ENCODE data around the gene ABO. TPM values are rescaled to one million over a fixed set of nuclear protein-coding genes. Genes with fewer than 3 reads are reported as not detected.
A peak's percentile ranks its signal among the peaks of the same experiment; 100 is the strongest.
"Not testable (repeated sequence)": the region's sequence is repeated elsewhere in the genome, so short reads cannot be mapped to it uniquely, and the experiment has no call there.

ABO gene
- total and polyA plus RNA-seq, 9 donors, result 16.0 to 27.7 (median 21.1) TPM

DNA sequence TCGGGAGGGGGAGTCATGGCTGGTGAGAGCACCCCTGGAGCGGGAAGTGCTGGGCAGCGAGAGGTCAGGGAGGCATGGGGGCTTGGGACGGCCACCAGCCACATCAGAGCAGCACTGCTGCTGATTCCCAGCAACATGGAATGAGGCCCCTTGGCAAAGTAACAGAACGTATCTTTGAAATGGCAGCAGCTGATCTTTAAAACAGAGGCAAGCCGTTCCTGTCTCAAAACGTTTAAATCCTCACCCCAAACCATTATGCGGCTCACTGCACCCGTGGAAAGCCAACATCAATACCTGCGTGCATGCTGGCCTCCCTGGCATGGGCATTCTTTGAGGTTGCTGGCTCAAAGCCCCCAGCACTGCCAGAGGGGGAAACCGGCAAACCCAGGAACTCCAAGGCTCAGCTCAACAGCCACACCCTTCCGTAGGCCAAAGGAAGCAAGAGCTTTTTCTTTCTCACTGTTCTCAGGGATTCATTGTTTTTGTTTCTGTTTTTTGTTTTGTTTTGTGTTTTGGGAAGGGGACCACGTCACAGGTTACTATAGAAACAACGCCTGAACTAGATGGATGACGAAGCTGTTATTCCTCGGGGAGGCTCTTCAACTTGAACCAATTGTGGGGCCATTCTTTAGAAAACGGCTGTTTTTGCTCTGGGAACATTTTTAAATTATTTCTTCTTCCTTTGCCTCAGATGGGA is 37.8 kb downstream of the ABO start:
- no peaks in the 10 kb centered on the region for H3K9me3 ChIP-seq
- no peaks in the 10 kb centered on the region for H3K36me3 ChIP-seq
- H3K27ac ChIP-seq, result peak overlapping the region; percentile 78 to 94
- H3K4me1 ChIP-seq (ENCODE audit: insufficient read depth), result peaks cover 12% of the 10 kb centered on the region
- no peaks in the 10 kb centered on the region for H3K27me3 ChIP-seq
- intact Hi-C loops (cut with DNase I), result loop anchor here in 3 of 4 donors (5.0 kb wide), 2 partner anchors 35 to 40 kb away; partner anchors contain the start of gene ABO (in 2 of the 3)
- TF ChIP-seq EP300 (IDR thresholded peaks at IDR 0.05) (no peak), POLR2A (IDR thresholded peaks at IDR 0.05) (no peak)
- TF ChIP-seq, protein P1, sequence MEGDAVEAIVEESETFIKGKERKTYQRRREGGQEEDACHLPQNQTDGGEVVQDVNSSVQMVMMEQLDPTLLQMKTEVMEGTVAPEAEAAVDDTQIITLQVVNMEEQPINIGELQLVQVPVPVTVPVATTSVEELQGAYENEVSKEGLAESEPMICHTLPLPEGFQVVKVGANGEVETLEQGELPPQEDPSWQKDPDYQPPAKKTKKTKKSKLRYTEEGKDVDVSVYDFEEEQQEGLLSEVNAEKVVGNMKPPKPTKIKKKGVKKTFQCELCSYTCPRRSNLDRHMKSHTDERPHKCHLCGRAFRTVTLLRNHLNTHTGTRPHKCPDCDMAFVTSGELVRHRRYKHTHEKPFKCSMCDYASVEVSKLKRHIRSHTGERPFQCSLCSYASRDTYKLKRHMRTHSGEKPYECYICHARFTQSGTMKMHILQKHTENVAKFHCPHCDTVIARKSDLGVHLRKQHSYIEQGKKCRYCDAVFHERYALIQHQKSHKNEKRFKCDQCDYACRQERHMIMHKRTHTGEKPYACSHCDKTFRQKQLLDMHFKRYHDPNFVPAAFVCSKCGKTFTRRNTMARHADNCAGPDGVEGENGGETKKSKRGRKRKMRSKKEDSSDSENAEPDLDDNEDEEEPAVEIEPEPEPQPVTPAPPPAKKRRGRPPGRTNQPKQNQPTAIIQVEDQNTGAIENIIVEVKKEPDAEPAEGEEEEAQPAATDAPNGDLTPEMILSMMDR (IDR thresholded peaks at IDR 0.05), result no peak
- 14 to 28% (median 17%) methylated on average over 17 of the region's 17 CpGs for WGBS, 3 donors
- no peak overlapping the region for H3K4me3 ChIP-seq
- peak in 4 of 5 donors; percentile 57 to 74 (median 67) for DNase-seq

DNA sequence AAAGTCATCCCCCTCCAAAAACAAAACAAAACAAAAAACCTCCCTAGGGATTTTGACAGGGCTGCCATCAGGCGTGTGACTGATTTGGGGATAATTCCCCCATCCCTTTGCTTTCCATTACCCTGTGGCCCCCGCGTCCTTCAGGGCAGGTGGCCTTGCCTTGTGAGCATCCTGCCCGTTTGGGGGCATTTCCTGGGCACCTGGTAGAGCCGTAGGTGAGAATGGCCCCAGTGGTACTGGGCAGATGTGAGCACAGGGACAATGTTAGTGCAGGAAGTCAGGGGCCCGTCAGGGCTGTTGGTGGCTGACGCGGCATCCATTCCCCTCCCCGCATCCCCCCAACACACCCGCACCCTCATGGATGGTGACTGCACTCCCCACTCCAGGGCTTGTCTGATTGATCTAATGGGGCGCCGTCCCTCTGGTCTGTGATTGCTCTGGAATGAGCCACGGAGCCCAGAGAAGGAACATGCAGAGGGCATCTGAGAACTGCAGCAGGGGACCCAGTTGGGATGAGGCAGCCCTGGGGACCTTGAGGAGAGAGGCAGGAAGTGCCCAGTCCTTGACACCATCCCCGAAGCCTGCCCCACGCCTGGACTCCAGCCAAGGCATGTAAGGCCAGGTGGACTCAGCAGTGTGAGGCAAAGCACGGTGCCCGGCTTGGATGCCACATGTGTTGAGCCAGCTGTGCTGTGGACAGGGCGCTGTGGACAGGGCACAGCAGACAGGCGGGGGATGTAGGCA is 38.5 kb downstream of the ABO start:
- intact Hi-C loops (cut with DNase I), result loop anchor here in 3 of 4 donors (5.0 kb wide), 2 partner anchors 36 to 41 kb away; partner anchors contain the start of gene ABO (in 2 of the 3)
- Histone ChIP-seq H3K4me1 (ENCODE audit: insufficient read depth) (peaks cover 12% of the 10 kb centered on the region), H3K27ac (peak overlapping the region; percentile 31 to 94)
- WGBS, 3 donors, result 64 to 76% (median 69%) methylated on average over 18 to 19 of the region's 19 CpGs
- not testable (repeated sequence) for H3K9me3 ChIP-seq, H3K4me3 ChIP-seq, H3K36me3 ChIP-seq, H3K27me3 ChIP-seq
- peak; percentile 57 to 78 (median 67) for DNase-seq

DNA sequence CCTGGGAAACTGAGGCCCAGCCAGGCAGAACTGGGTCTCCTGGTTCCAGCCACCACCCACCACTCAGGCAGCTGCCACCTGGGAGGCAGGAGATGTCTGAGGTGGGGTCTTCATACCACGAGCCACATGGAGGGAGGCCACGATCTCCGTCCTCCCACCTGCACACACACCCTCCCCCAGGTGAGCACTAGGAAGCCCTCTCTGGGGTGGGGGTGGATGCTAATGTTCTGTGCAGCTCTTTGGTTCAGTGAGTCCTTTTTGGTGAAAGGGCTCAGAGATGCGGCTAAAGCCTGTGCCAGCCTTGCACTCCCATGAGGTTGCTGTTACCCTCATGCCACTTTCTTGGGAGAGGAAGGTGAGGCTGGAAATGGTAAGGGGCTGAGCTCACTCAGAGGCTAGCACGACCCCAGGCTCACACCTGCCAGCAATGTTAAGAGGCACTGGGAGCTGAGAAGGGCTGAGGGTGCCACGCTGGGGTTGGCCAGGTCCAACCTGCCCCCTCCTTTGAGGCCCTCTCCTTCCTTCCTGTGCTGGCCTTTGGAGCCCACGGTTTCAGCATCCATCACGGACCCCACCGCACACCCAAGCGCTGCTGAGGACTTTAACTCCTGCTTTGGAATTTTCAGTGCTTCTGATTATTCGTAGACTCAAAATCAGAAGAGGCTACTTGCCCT is 39.3 kb downstream of the ABO start:
- intact Hi-C loops (cut with DNase I), result loop anchor here in 3 of 4 donors (5.0 kb wide), 2 partner anchors 37 to 42 kb away; partner anchors contain the start of gene ABO (in 2 of the 3)
- DNase-seq, result peak in 1 of 5 donors; percentile 34
- H3K27me3 ChIP-seq, result no peaks in the 10 kb centered on the region
- TF ChIP-seq, protein P1 (IDR thresholded peaks at IDR 0.05), result no peak
- TF ChIP-seq EP300 (IDR thresholded peaks at IDR 0.05) (no peak), POLR2A (IDR thresholded peaks at IDR 0.05) (no peak)
- peaks cover 12% of the 10 kb centered on the region for H3K4me1 ChIP-seq (ENCODE audit: insufficient read depth)
- no peak overlapping the region for H3K27ac ChIP-seq
- no peak overlapping the region for H3K4me3 ChIP-seq
- no peaks in the 10 kb centered on the region for H3K36me3 ChIP-seq
- 81 to 85% (median 84%) methylated on average over 11 of the region's 11 CpGs for WGBS, 3 donors
- H3K9me3 ChIP-seq, result no peaks in the 10 kb centered on the region

DNA sequence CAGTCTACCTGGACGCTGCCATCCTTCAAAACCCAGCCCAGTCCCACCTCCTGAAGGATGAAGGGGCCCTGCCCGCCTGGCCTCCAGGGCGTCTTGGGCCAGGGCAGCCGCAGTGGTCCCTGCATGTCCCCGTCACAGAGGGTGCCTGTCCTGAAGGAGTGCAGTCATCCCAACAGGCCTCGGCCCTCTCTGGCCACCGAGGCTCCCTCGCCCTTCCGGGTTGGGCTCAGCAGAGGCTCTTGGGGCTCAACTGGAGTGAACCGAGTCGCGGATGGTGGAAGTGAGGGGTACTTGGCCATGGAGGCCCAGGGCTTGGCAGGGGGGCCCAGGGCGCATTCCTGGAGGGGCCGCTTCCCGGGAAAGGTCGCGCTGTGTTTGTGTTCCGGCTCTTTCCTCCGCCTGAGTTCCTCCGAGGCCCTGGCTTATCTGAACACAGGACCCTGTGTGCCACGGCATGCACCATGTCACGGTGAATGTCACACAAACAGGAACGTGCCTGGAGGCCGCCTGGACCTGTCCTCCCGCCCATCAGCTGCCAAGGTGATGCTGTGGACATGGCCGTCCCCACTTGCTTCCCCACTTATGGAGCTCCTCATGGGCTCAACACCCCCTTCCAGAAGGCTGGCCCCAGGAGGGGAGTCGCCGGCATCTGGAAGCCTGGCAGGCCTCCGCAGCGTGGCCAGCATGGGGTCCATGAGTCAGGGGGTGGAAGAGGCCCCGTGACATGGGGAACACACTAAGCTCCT is 40.3 kb downstream of the ABO start:
- no peak overlapping the region for H3K4me3 ChIP-seq
- no peak overlapping the region for H3K27ac ChIP-seq
- DNase-seq, result no peak
- H3K27me3 ChIP-seq, result no peaks in the 10 kb centered on the region
- 94 to 97% (median 94%) methylated on average over 30 to 31 of the region's 31 CpGs for WGBS, 3 donors
- peaks cover 12% of the 10 kb centered on the region for H3K4me1 ChIP-seq (ENCODE audit: insufficient read depth)
- intact Hi-C loops (cut with DNase I), result loop anchor here in 3 of 4 donors (5.0 kb wide), 2 partner anchors 38 to 43 kb away; partner anchors contain the start of gene ABO (in 2 of the 3)
- TF ChIP-seq POLR2A (IDR thresholded peaks at IDR 0.05) (no peak), EP300 (IDR thresholded peaks at IDR 0.05) (no peak)
- TF ChIP-seq, protein P1 (IDR thresholded peaks at IDR 0.05), result no peak
- H3K36me3 ChIP-seq, result no peaks in the 10 kb centered on the region
- no peaks in the 10 kb centered on the region for H3K9me3 ChIP-seq

Data from ovary (tissue), 9 donors.